Measurements from ENCODE around the gene CYLD.

Gene CYLD

GRCh38 chr16:50789757-50790156 lies 47.9 kb downstream of the CYLD start:
- DNase-seq, result no peak

- DNase-seq, result no peak
Observed at GRCh38 chr16:50791522-50791921, 49.6 kb downstream of the CYLD start.

- no peak for DNase-seq
Observed at GRCh38 chr16:50796829-50797228, 54.9 kb downstream of the CYLD start.

DNA sequence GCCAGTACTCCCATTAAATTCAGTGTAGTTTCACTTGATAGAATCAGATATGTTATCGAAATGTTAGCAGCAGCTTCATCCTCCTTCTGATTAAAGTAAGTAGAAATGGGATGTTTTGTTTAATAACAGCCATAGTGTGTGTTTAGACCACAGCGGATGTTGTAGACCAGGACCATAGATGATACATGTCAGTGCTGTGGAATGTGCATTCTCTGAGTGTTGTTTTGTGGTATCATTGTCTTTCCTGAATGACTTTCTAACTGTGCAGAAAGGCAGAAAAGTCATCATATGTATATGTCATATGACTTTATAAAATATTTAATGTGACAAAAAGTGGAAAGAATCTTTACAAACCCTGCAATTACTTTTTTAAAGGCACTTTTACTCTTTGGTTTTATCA lies 55.6 kb downstream of the CYLD start:
- DNase-seq, result no peak

GRCh38 chr16:50800074-50800473 lies 58.2 kb downstream of the CYLD start:
- no peak for DNase-seq

DNA sequence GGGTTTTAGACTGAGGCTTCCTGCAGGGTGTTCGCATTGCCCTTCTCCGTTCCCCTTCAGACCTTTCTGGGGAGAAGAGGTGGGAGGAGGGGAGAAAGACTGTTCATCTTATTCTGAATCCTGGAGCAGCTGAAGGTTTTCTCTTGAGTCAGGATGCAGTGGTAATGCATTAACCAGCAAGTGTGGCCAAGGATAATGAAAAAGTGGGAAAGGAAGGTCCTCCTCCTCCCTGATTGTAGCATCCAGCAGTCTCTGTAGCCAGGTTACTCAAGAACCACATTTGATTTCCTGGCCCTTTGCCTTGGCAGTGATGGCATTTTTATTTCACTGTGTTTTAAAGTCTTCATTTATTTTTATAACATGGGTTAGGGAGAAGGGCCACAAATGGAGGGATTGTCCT lies 59.1 kb downstream of the CYLD start:
- DNase-seq, result no peak

GRCh38 chr16:50802000-50802399 lies 60.1 kb downstream of the CYLD start:
- DNase-seq, result no peak

- no peak for DNase-seq
Observed at GRCh38 chr16:50802961-50803360, 61.1 kb downstream of the CYLD start.

DNA sequence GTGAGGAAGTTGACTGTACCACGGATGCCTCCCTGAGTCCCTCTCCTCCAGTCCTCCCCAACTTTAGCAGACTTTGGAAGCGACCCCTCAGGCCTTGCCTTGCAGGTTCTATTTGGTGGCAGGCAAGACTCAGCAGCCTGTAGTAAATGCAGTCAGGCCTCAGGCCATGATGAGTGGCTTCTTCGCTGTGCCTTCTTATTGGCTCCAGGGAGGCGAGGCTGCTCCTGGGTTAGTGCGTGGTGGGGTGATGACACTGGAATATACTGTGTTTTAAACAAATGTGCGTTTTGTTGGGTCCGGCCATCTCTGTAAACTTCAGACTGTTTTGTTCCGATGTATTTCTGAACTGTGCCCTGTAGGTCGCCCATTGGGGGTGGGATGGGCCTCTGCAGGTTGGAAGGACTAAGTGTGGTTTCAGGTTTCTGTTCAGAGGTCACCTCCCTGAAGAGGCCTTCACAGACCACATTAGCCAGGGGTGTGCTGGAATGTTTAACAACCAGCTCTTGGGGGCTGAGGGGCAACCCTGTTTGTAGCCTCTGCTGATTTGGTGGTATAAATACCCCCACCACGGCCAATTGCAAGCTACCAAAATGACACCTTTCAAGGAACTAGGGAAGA lies 62.5 kb downstream of the CYLD start:
- DNase-seq, result no peak

DNA sequence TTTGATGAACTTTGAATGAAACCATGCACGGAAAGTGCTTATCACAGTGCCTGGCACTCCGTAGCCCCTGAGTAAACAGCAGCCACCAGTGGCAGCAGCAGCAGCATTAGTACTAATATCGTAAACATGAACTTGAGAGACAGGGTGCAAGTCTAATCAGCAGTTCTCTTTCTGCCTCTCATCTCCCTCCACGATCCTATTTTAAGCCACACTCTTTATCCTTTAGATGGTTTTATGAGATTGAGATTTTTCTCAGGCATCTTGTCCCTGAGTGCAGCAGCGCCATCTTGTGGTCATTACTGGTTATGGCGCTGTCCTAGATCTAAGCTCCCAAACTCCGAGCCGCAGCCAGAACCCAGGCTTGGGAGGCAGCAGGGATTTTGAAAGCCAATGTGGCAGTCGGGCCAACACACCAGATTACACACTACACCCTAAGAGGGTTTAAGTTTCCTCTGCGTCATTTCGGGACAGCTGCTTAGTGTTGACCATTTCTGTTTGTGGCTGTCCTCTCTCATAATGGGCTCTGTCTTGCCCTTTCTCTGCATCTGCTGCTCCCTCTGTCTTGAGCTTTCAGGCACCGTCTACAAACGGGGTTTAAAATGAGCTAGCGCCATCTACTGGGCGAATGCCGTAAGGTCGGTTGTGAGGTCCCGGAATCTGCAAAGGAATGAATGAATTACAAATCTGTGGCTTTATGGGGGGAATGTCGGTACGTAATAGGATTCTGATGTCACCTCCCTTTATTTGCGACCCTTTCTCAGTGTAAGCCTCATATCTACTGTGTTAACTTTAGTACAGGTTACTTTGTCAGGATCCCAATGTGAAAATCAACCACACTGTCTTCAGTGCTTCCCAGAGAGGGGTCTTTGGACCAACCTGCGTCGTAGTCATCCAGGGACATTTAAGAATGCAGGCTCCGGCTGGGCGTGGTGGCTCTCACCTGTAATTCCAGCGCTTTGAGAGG lies 64.5 kb downstream of the CYLD start:
- DNase-seq, result peak; percentile 73

DNA sequence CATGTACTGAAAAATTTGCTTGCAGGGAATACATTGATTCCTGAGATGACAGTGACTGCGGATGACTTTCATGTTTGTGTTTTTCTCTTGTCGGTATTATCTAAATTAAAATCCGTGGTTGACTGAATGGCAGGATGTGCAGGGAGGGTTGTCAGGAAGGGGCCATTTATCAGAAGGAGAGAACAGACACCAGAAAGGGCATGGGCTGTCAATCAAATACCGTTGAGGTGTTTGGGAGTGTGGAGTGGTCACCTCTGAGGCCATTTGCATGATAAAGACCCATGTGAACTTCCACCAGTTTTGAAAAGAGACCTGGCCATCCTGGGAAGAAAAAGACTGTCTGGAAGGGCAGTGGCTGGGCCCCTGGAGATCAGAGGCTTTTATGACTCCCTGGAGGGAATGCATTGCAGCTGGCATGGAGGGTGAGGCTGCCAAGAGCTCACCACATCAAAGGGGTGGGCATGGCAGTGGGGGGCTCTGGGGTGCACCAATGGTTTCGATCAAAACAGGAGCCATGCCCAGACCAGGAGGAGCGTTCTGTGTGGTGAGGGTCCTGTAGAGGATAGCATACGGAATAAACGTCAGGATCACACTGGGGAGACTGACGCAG lies 67.1 kb downstream of the CYLD start:
- no peak for DNase-seq

GRCh38 chr16:50809561-50809960 lies 67.7 kb downstream of the CYLD start:
- no peak for DNase-seq

GRCh38 chr16:50810241-50810965 lies 68.5 kb downstream of the CYLD start:
- DNase-seq, result no peak

GRCh38 chr16:50812046-50812445 lies 70.2 kb downstream of the CYLD start:
- DNase-seq, result no peak

GRCh38 chr16:50812876-50813466 lies 71.1 kb downstream of the CYLD start:
- DNase-seq, result no peak

GRCh38 chr16:50814052-50814451 lies 72.2 kb downstream of the CYLD start:
- DNase-seq, result no peak

DNA sequence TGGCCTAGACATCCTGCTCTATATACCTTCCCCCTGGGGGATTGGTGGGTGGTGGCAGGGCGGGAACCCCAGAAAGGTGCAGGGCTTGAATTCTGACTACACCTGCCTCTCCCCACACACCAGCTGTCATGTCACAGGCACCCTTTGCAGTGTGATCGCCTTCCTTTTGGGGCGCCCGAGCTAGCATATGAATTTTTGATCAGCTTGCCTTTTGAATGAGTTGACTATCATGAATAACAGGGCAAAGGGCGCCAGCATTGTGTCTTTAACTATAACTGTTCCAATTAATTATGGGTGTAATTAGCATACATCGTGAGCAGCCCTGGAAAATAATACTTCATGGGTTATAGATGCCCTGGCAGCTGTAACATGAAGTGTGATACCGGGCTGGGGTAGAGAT lies 72.7 kb downstream of the CYLD start:
- DNase-seq, result no peak

- no peak for DNase-seq
Observed at GRCh38 chr16:50815382-50815781, 73.5 kb downstream of the CYLD start.

DNA sequence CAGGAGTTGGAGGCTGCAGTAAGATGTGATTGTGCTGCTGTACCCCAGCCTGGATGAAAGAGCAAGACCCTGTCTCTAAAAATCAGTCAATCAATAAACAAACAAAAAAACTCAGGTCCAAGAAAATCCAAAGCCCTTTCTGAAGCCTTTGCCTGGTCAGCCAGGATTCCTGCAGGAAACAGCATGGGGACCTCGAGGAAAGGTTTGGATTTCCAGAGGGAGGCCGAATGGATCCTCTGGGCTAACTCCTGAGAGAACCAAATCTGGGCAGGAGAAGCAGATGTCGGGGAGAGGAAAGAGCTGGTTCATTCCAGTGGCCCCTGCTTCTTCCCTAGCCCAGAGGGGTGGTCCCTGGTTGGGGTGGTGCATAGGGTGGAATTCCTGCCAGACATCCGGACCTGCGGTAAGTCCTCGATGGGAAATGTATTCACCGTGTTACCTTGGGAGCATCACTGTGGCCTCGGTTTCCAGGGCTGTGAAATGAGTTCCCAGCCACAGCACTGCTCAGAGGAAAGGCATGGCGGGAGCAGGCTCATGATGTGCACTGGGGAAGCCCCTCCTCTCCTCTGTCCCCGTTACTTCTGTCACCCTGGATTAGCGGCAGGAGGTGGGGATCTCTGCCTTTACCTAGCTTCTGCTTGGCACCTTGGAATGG lies 75.1 kb downstream of the CYLD start:
- DNase-seq, result no peak

DNA sequence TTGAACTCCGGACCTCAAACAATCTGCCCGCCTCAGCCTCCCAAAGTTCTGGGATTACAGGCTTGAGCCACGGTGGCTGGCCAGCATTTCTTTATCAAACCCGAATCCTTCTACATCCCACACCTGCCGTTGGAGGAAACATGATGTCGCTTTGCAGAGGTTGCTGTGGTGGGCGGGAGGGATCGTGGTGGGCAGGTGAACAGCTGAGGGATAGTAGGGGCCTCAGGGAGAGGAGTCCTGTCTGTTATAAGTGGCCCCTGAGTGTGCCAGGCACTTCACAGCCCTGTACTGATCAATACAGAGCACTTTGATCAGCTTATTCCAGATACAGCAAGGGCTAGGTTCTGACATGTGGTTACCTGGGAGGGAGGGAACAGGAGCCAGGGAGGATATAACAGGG lies 76.5 kb downstream of the CYLD start:
- no peak for DNase-seq

DNA sequence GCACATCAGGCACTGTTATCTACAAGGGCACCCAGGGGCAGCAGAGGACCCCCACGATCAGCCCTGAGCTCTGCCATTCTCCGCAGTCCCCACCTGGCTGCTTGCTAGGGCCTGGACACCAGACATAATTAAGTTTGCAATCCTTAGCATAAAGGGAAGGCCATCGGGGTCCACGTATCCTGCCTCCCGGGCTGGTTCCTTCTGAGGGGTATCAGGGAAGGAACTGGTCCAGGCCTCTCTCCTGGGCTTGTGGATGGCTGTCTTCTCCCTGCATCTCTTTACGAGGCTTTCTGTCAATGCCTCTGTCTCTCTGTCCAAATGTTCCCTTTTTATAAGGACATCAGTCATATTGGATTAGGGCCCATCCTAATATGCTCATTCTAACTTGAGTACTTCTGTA lies 77.8 kb downstream of the CYLD start:
- DNase-seq, result no peak

DNA sequence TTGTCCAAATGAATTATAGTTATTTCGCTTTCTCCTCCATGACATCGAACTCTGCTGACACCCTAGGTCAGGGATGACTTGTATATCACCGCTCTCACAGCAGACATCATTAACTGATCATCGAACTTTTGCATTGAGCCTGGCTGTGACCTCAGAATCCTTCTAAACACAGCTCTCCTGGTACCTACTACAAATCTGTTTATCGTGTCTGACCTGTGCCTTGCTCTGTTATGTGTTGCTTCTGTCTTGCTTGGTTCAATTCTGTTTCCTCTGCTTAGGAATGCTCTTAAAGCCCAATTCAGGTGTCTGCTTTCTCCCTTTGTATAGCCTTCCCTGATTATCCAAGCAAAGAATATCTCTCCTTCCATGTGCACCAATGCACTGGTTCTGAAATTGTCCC lies 78.3 kb downstream of the CYLD start:
- DNase-seq, result no peak
